ENCODE results near the gene GRIK4.
A peak's percentile ranks its signal among the peaks of the same experiment; 100 is the strongest.

The GRIK4 gene

DNA sequence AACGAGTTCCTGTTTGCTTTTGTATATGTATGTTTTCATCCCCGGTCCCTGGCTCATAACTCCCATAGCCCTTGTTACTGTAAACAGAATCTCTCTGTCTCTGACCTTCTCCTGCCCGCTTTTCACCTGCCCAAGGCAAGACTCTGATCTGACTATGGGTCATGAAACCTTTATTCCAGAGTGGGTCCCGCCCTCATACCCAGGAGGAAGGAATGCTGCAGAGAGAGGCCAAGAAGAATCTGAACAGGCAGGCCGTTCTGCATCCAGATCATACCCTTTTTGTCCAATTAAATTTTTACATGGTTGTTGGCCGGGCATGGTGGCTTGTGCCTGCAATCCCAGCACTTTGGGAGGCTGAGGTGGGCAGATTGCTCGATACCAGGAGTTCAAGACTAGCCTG lies 39.6 kb downstream of the GRIK4 start:
- DNase-seq, result no peak

DNA sequence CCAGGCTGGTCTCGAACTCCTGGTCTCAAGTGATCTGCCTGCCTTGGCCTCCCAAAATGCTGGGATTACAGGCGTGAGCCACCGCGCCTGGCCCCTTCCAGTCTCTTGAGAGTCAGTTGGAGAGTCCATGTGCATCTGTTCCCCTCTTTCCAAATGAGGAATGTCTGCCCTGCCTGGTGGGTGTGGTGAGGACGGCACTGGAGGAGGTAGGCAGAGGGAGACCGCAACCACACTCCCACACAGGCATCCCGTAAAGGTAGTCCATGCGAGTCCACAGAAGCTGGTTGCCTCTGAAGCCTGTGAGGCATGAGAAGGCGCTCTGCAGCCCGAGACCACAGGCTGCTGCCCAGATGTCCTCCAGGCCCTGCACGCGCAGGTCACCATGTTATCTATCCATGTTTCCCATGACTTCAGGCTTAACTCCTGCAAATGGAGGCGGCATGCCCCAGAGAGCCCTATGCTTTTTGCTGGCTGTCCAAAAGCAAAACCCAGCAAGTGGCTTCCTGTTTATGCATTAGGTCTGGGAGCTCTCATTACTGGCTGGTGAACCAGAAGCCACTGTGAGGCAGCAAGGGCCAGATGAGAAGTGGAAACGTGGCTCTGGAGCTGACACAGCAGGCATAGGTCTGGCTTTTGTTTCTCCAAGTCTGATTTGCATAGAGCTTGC lies 43.4 kb downstream of the GRIK4 start:
- DNase-seq, result no peak

GRCh38 chr11:120555433-120555773 lies 43.9 kb downstream of the GRIK4 start:
- no peak for DNase-seq

DNA sequence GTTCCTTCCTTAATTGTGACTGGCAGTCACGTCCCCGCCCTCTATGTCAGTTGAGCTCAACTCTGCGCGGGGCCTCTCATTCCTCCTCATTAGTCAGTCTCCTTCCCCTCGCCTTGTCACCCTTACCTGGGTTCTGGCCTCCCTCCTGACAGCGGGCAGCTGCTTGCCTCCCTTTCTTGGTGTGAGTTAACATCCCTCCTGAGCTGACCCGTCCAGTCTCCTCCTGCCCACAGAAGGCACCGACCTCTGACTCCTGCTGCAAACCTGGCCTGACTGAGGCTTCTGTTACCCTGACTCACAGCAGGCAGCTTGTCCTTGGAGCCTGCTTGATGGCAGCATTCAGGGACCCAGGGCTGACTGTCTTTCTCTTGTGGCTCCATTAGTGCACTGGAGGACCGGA lies 45.2 kb downstream of the GRIK4 start:
- no peak for DNase-seq

- no peak for DNase-seq
These were observed 47.3 kb downstream of the GRIK4 start for GRCh38 chr11:120558744-120559431.

- no peak for DNase-seq
These were observed 49.7 kb downstream of the GRIK4 start for GRCh38 chr11:120561286-120561685.

DNA sequence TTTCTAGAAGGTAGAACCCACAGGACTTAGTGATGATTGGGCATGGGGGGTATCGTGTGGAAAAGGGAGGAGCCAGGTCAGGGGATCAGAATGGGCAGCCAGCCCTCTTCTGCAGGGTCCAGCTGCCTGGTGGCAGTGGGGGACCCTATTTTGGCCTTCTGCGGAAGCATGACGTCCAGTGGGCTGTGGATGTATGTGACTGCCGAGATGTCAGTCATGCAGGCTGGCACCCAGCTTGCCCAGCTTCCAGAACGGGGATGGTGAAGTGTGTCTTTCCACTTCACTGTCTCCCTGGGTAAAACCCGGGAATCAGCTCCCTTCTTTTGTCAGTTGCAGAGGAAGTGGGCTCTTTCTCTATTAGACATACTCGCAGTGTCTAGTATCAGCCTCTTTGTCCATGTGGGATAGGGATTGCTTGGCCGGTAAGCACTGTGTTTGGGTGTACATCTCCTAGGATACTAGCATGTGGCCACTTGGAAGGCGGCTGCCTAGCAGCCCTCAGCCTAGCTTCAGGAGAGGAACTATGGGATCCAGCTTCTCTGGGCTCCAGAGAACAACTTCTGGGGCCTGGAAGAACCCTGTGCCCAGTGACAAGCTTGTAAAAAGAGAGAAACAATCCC lies 51.4 kb downstream of the GRIK4 start:
- no peak for DNase-seq

DNA sequence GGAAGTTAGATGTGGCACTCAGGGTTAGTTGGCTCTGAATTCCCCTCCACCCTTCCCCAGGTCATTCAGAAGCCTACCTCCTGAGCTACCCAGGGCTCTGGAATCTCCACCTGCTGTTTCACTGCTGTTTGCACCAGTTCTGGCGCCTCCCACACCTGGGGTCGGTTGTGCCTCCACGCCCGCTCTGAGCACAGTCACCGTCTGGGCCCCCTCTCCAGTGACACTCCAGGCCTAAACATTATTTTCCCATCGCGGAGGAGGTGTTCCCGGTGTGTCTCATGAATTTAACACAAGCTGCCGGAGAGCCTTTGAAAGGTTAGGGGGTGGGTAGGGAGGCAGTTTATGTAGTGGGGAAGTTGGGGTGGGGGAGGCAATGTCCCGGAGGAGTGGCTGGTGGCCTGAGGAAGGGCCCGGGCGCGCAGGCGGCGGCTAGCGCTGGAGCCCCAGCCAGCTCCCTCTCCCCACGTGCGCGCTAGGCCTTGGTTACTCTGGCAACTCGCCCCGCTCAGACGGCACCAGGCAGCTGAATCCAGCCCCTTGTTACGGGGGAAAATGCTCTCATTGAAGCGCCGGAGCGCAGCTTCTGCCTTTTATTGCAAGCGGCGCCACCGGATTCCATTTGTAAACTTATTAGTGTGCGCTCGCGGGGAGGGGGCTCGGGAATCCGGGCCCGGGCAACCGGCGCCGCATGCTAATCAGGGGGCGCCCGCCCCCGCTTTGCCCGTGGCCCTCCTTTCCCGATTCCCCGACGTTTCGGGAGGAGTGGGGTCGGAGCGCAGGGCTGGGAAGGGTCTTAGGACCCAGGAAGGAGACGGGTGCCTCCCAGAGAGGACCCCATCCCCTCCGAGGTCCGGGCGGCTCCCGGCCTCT lies 52.4 kb downstream of the GRIK4 start:
- no peak for DNase-seq

DNA sequence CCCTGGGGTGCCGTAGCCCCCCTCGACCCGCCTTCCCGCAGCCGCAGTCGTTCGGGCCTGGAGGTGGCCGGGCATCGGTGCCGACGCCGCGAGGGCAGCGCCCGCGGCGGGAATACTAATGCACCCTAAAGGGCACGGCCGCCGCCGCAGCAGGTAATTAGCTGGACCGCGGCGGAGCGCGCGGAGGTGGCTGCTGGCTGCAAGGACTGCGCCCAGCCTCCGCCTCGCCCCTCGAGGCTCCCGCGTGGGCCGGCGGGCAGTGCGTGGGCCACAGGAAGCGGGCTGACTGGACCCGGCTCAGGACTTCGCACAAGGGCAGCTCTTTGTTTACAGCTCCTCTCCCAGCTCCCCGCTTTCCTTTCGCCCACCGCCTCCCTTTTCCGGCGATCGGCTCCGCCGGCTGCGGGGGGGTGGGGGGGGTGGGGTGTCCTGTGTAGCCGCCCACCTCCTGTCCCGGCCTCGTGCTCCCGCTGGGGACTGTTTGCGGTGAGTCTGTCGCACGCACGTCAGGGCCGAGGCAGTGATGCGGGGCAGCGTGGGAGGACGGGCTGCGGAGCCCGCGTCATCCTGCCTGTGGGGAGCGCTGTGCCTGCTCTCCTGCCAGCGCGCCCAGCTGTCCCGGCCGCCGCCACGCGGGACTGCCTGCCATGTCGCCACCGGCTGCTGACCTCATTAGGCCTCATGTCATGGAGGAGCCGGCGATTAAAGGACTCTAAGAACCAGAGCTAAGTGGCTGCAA lies 53.2 kb downstream of the GRIK4 start:
- peak; percentile 64 for DNase-seq

DNA sequence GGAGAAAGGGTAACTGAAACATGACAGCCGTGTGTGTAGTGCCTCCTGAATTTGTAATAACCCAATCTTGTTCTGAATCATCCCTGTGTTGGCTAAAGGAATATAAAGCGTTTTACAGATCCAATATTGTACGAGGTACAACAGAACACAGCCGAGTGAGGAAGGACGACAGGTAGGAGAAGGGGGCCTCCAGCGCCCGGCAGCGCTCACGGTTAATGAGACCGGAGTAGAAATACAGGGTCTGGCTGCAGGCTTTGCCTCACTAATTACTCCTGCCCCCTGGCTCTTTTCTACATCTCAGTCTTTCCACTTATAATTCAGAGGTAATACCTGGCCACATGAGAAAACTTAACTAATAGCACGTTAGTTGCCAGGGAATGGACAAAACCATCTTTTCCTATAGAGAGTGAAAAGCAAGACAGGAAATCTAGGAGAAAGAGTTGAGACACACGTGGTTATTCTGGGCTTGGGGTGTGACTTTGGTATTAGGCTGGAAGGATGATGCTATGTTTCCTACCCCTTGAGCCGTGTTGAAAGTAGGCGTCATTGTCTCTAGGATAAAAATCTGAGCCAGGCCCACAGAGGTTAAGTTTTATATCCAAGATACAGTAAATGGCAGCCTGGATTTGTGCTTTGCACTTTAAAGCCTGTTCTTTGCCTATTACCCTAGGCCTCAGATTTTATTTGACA lies 54.1 kb downstream of the GRIK4 start:
- no peak for DNase-seq

DNA sequence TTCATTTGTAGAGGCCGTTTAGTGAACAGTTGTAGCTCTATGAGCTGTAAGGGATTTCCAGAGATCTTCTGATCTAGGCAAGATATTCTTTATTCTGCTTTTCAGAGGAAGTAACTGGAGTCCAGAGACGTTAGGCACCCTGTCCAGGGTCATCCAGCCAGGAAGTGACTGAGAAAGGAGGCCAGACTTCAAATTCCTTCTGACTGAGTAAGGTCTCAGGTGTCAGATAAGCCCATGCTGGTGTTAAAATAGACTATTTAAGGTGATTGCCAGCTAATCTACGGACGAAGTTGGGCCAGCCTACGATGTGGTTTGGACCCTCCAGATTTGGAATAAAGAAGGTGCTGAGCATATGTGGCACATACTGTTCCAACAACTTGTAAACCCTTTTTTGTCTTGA lies 54.6 kb downstream of the GRIK4 start:
- DNase-seq, result no peak

DNA sequence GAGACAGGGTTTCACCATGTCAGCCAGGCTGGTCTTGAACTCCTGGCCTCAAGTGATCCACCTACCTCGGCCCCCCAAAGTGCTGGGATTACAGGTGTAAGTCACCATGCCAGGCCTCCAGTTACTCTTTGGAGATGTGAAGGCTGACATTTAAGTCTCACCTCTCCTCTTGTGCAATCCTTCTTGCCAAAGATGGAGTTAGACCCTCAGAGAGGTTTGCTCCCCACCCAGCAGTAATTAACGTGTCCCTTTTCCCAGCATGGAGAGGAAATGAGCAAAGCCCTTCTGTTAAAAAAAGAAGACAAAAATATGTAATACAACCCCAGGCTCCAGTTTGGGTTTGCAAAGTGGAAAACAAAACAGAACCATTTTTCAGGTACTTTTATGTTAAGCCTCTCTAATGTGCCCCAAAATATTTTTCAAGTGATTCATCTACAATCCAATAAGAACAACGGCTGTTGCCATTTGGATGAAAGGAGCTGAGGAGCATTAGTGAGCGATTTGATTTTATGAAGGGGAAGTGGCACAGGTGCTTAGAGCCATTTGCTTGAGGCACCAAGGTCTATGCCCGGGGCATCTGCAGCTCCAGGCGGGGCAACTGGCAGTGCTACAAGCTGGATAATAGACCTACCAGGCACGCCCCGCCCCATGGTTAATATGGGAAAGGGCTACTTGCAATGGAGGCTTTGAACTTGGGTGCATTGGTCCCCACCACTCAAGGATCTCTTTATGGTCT lies 57.2 kb downstream of the GRIK4 start:
- no peak for DNase-seq

- DNase-seq, result no peak
These were observed 58.3 kb downstream of the GRIK4 start for GRCh38 chr11:120569861-120570260.

DNA sequence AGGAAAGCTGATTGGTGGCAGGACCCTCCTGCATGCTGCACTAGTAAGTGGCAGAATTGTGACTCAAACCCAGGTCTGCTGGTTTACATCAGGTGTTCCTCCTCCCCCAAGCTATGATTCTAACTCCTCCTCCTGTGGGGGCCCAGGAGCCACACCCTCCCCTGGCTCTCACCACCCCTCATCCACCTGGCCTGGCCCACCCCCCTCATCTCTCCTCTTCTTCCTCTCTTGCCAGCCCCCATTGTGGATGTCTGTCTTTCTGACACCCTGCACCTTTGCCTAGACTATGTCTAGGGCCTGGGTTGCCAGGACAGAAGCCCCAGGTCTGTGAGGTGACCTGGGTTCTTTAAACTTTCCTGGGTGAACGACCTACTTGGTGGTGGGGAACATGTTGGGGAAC lies 59.9 kb downstream of the GRIK4 start:
- DNase-seq, result no peak

GRCh38 chr11:120573756-120574354 lies 62.3 kb downstream of the GRIK4 start:
- DNase-seq, result no peak

DNA sequence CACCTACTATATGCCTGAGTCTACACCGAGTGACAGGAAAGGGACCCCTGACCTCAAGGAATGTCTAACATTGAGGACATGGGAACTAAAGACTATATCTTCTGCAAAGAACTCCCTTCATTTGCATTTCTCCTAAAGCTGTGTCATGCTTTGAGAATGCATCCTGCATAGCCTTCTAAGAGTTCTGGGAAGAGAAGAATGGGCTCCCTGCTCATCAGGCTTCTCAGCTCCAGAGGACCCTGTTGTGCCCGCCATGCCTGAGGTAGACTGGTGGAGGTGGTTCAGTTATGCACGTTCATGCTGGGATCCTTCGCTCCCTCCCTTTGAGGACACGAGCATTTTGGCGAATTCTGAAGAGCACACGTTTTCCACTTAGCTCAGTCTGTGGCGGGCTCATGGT lies 63.3 kb downstream of the GRIK4 start:
- DNase-seq, result no peak

DNA sequence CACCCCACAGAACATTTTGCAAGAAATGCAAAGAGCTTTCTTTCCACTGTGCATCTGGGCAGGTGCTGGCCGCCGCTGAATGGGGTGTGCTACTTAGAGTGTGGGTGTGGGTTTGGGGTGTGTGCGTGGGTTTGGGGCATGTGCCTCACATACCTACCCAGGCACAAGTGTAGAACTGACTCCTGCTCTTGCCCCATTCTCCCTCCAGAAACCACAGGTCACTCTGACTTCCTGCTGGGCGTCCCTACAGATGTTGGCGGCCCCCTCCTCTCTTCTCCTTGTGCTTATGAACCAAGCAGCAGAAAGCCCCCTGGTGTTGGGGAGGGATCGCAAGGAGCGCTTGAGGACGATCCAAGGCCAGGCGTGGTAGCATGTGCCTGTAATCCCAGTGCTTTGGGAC lies 63.9 kb downstream of the GRIK4 start:
- DNase-seq, result no peak

DNA sequence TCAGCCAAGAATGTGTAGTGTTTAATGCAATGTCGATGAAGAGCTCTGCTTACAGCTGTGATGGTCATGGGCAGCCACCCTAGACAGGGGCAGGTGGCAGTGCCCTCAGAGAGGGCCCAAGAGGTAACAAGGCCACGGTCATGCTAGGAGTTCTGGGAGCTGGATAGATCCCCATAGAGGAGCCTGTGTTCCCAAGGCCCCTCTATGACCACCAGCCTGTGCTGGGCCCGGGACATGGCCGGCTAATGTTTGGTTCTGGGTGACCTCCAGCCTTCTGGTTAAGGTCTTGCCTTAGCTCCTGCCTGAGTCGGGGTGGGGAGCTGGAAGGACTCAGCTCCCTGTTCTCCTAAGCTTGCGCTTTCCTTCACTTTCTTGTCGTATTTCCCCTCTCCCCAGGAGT lies 65.1 kb downstream of the GRIK4 start:
- no peak for DNase-seq

- DNase-seq, result no peak
These were observed 65.5 kb downstream of the GRIK4 start for GRCh38 chr11:120577041-120577440.

DNA sequence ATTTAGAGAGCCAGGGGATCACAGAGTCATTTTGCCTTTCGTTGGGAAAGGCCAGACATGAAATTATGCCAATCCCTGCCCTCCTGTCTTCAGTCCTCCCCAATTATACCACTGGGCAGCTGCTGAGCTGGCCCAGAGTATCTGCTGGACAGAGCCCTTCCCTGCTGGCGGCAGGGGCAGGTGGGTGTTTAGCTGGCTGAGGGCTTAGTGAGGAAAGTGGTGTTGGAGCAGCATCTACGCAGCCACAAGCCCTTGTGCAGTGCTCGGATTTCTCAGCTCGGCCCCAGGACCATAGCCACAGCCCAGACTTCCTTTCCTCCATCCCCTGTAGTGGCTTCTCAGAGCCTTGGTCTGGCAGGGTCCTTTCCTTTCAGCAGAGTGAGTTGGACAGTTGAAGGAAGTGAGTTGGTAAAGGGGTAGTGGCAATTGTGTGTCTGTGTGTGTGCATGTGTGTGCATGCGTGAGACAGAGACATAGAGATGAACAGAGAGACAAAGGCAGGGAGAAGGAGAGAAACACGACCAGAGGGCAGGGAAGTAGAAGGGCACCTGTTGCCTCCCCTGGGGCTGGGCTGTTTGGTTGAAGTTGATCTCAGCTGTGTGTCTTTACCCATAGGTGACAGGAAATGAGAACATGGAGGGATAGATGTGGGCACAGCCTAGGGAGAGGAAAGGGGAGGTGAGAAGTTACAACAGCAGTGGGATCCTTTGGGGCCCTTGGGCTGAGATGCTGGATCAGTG lies 66.2 kb downstream of the GRIK4 start:
- no peak for DNase-seq
